Liver (tissue), 3 donors: ENCODE data around the gene TMEM187.

ENCODE experiments used
- CTCF ChIP-seq: fragments of 150-350 bp; IDR thresholded peaks from 2 replicates; pipeline ENCODE4 v1.5.1; 2017; ENCODE audit warnings: improper control_type of control experiment, low read depth, low read length; ENCODE audit not compliant: missing input control
- FOXA1 ChIP-seq: IDR thresholded peaks from 2 replicates; pipeline ENCODE4 v1.6.1; 2016; ENCODE audit warnings: antibody characterized with exemption
- GABPA ChIP-seq, 2 donors: IDR thresholded peaks in 1 of 2; conservative IDR thresholded peaks in 1 of 2; 2 replicates each; pipeline ENCODE4 v1.6.1; 2016; ENCODE audit warnings: antibody characterized with exemption in 2 of 2, mild to moderate bottlenecking in 1 of 2, moderate library complexity in 1 of 2
- MAX ChIP-seq: IDR thresholded peaks from 2 replicates; pipeline ENCODE4 v1.6.1; 2016; ENCODE audit warnings: antibody characterized with exemption
- RAD21 ChIP-seq, 2 donors: IDR thresholded peaks; 2 replicates each; pipeline ENCODE4 v1.6.1; 2016; ENCODE audit warnings: antibody characterized with exemption in 2 of 2, mild to moderate bottlenecking in 2 of 2
- REST ChIP-seq: IDR thresholded peaks from 2 replicates; pipeline ENCODE4 v1.6.1; 2016; ENCODE audit warnings: antibody characterized with exemption, mild to moderate bottlenecking
- RXRA ChIP-seq, 2 donors: IDR thresholded peaks; 2 replicates each; pipeline ENCODE4 v1.6.1; 2017 to 2018; ENCODE audit warnings: antibody characterized with exemption in 2 of 2, mild to moderate bottlenecking in 1 of 2
- SP1 ChIP-seq: IDR thresholded peaks from 2 replicates; pipeline ENCODE4 v1.6.1; 2018; ENCODE audit warnings: antibody characterized with exemption, mild to moderate bottlenecking
- TAF1 ChIP-seq: conservative IDR thresholded peaks from 2 replicates; pipeline ENCODE4 v1.6.1; 2016; ENCODE audit warnings: antibody characterized with exemption, mild to moderate bottlenecking
- TF ChIP-seq, protein P1 (sequence below): IDR thresholded peaks from 2 replicates; pipeline ENCODE4 v1.6.1; 2016; ENCODE audit warnings: antibody characterized with exemption
- TF ChIP-seq, protein P2 (sequence below): IDR thresholded peaks from 2 replicates; pipeline ENCODE4 v1.6.1; 2016; ENCODE audit warnings: antibody characterized with exemption
- donor health status: healthy.
- donor health status: healthy.

DNA sequence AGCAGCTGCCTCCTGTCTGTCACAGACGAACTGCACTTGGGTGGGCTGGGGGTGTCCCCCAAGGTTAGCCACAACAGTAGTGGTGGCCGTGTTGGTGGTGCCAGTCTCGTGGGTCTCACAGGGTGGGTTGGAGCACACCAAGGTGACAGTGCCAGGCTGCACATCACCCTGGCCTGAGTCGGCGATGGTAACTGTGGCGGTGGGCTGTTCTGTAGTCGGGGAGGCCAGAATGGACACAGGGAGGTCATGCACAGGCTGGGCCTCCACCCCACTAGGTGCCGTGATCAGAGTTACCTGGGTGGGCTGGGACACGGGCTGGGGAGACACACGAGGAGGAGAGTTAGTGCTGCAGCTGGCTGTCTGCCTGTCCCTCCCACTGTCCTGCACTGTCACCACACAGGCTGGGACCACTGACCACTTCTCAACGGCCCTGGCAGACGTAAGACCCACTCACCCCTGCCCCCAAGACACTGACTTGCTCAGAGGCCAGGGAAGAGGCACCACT lies 17.3 kb upstream of the TMEM187 start:
- TF ChIP-seq CTCF (no peak), GABPA (IDR thresholded peaks at IDR 0.05 in 1 of 2, conservative IDR thresholded peaks at IDR 0.05 in 1 of 2) (no peak), REST (no peak), SP1 (no peak), RXRA (IDR thresholded peaks at IDR 0.05) (no peak), MAX (no peak), FOXA1 (no peak), RAD21 (IDR thresholded peaks at IDR 0.05) (no peak), TAF1 (no peak)
- TF ChIP-seq, protein P1, sequence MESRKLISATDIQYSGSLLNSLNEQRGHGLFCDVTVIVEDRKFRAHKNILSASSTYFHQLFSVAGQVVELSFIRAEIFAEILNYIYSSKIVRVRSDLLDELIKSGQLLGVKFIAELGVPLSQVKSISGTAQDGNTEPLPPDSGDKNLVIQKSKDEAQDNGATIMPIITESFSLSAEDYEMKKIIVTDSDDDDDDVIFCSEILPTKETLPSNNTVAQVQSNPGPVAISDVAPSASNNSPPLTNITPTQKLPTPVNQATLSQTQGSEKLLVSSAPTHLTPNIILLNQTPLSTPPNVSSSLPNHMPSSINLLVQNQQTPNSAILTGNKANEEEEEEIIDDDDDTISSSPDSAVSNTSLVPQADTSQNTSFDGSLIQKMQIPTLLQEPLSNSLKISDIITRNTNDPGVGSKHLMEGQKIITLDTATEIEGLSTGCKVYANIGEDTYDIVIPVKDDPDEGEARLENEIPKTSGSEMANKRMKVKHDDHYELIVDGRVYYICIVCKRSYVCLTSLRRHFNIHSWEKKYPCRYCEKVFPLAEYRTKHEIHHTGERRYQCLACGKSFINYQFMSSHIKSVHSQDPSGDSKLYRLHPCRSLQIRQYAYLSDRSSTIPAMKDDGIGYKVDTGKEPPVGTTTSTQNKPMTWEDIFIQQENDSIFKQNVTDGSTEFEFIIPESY: no peak
- TF ChIP-seq, protein P2, sequence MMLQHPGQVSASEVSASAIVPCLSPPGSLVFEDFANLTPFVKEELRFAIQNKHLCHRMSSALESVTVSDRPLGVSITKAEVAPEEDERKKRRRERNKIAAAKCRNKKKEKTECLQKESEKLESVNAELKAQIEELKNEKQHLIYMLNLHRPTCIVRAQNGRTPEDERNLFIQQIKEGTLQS: no peak
